SU-DHL-6 (cell line): ENCODE data around the gene CYP1B1.

ENCODE experiments used
- H2AFZ ChIP-seq: fragments of 200-600 bp; sonication (generic); 2 replicates; pipeline ENCODE4 v1.6.1; 2014; ENCODE audit warnings: low read depth, mild to moderate bottlenecking, moderate library complexity, mixed read lengths, antibody characterized with exemption, low read length; ENCODE audit not compliant: severe bottlenecking
- H3F3A ChIP-seq: fragments of 200-600 bp; shearing (Covaris generic); 2 replicates; pipeline ENCODE4 v1.6.0; 2016; ENCODE audit warnings: antibody characterized with exemption, mild to moderate bottlenecking; ENCODE audit not compliant: insufficient read depth
- H3K27ac ChIP-seq: fragments of 200-600 bp; sonication (generic); 2 replicates; pipeline ENCODE4 v1.5.1; 2016; ENCODE audit warnings: low read depth, mild to moderate bottlenecking, low read length, moderate library complexity, mixed read lengths
- H3K27me3 ChIP-seq: fragments of 200-600 bp; sonication (generic), shearing (Covaris generic); 2 replicates; pipeline ENCODE4 v1.6.0; 2014; ENCODE audit warnings: mild to moderate bottlenecking, low read length
- H3K36me3 ChIP-seq: fragments of 200-600 bp; sonication (generic); 2 replicates; pipeline ENCODE4 v1.6.1; 2014; ENCODE audit warnings: mild to moderate bottlenecking, low read length, mixed read lengths
- H3K4me2 ChIP-seq: fragments of 300-600, 200-600 bp; shearing (Covaris generic), sonication (generic); 2 replicates; pipeline ENCODE4 v1.6.0; 2014; ENCODE audit warnings: low read length, low read depth, mild to moderate bottlenecking; ENCODE audit not compliant: poor library complexity, severe bottlenecking
- H3K4me3 ChIP-seq: fragments of 200-600 bp; sonication (generic); 2 replicates; pipeline ENCODE4 v1.5.1; 2014; ENCODE audit warnings: antibody characterized with exemption, low read length, mild to moderate bottlenecking, mixed read lengths; ENCODE audit not compliant: insufficient read depth, poor library complexity, severe bottlenecking
- H3K79me2 ChIP-seq: fragments of 200-600 bp; sonication (generic); 2 replicates; pipeline ENCODE4 v1.6.1; 2014; ENCODE audit warnings: mild to moderate bottlenecking, low read length, moderate library complexity; ENCODE audit not compliant: insufficient read depth
- H3K9ac ChIP-seq: fragments of 200-600 bp; sonication (generic); 2 replicates; pipeline ENCODE4 v1.7.0; 2014; ENCODE audit warnings: mild to moderate bottlenecking, low read length
- H3K9me2 ChIP-seq: fragments of 200-600 bp; sonication (generic); replicated peaks from 2 replicates; pipeline ENCODE4 v1.6.1; 2014; ENCODE audit warnings: low read length; ENCODE audit not compliant: insufficient read depth
- H3K9me3 ChIP-seq: fragments of 200-600 bp; sonication (generic); 2 replicates; pipeline ENCODE4 v1.6.1; 2014; ENCODE audit warnings: low read length, mixed read lengths; ENCODE audit not compliant: insufficient read depth
- H4K20me1 ChIP-seq: fragments of 200-600 bp; sonication (generic); 2 replicates; pipeline ENCODE4 v1.6.1; 2014; ENCODE audit warnings: low read depth, mild to moderate bottlenecking, antibody characterized with exemption, low read length, moderate library complexity, mixed read lengths
- EZH2phosphoT487 ChIP-seq: fragments of 200-600 bp; sonication (generic), shearing (Covaris generic); conservative IDR thresholded peaks from 2 replicates; pipeline ENCODE4 v1.6.1; 2018; ENCODE audit warnings: mild to moderate bottlenecking, antibody characterized with exemption, low read length, moderate library complexity, mixed read lengths
- TF ChIP-seq, protein P1 (sequence below): fragments of 200-600 bp; sonication (generic); IDR thresholded peaks from one replicate; pipeline ENCODE4 v1.5.1; 2017; ENCODE audit warnings: antibody characterized with exemption, mild to moderate bottlenecking, low read length, moderate library complexity; ENCODE audit not compliant: insufficient read depth, poor library complexity, severe bottlenecking

Gene CYP1B1

DNA sequence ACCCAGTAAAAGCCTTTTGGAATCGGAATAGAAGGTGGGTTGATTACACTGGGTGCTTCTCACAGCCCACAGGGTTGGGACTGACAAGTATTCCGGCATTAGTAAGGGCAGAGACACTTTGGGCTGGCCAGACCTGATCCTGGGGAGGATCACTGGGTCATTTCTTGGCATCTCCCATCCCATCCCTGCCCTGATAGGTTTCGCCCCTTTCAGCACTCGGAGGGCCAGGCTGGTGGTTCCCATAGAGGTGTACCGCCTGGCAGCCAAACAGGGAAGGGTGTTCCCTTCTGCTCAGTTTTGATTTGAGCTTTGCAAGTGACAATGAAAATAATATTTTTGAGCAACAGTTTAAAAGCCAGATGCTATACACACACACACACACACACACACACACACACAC lies 37.3 kb downstream of the CYP1B1 start:
- Histone ChIP-seq H3K27ac (no peak overlapping the region), H3K9me3 (no peaks in the 10 kb centered on the region), H3K27me3 (no peaks in the 10 kb centered on the region), H4K20me1 (no peaks in the 10 kb centered on the region), H3K79me2 (no peaks in the 10 kb centered on the region), H3K4me3 (no peak overlapping the region), H3K36me3 (no peaks in the 10 kb centered on the region), H3F3A (no peaks in the 10 kb centered on the region), H3K9ac (no peak overlapping the region), H3K4me2 (no peak overlapping the region), H3K9me2 (no peaks in the 10 kb centered on the region), H2AFZ (no peak overlapping the region)
- no peak for TF ChIP-seq EZH2phosphoT487
- TF ChIP-seq, protein P1, sequence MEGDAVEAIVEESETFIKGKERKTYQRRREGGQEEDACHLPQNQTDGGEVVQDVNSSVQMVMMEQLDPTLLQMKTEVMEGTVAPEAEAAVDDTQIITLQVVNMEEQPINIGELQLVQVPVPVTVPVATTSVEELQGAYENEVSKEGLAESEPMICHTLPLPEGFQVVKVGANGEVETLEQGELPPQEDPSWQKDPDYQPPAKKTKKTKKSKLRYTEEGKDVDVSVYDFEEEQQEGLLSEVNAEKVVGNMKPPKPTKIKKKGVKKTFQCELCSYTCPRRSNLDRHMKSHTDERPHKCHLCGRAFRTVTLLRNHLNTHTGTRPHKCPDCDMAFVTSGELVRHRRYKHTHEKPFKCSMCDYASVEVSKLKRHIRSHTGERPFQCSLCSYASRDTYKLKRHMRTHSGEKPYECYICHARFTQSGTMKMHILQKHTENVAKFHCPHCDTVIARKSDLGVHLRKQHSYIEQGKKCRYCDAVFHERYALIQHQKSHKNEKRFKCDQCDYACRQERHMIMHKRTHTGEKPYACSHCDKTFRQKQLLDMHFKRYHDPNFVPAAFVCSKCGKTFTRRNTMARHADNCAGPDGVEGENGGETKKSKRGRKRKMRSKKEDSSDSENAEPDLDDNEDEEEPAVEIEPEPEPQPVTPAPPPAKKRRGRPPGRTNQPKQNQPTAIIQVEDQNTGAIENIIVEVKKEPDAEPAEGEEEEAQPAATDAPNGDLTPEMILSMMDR: no peak

DNA sequence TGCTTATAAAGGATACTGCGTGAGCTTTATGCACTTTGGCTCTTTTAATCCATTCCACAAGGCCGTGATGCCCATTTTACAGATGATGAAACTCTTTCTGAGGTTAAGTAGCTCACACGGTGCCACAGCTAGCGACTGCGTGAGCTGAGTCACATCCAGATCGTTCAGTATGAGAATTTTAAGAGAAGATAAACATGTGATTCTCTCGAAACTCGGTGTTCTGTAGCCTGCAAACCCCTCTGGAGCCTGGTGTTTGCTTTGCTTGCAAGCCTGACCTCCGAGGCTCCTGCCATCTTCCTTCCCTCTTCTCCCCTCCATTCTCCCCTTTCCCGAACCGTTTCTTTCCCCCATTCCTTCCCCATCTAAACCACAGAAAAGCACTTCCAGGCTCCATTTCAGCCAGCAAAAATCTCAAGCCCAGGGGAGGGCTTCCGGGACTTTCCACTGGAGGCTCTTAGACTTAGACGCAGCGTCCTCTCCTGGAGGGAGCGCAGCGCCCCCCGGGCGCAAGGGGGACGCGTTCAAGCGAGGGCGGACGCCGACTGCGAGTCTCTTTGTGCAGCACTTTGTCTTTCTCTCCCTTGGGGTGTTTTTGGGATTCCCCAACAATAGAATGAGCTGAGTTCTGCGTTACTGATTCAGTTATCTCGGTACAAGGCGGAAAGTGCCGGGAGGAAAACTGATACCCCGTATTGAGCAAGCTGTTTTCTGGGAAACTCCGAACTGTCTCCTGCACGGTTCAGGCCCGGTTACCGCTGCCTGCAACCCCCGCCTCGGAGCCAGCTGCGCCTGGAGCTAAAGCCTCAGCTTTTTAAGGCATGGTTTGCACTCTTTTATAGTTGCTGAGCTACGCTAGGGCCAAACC lies 38.0 kb downstream of the CYP1B1 start:
- no peak overlapping the region for H3K27ac ChIP-seq
- H3K36me3 ChIP-seq: no peaks in the 10 kb centered on the region
- H3K9me3 ChIP-seq: no peaks in the 10 kb centered on the region
- no peaks in the 10 kb centered on the region for H3K9me2 ChIP-seq
- H2AFZ ChIP-seq: no peak overlapping the region
- no peaks in the 10 kb centered on the region for H3K79me2 ChIP-seq
- H3F3A ChIP-seq: no peaks in the 10 kb centered on the region
- H3K4me2 ChIP-seq: no peak overlapping the region
- no peak for TF ChIP-seq EZH2phosphoT487
- TF ChIP-seq, protein P1: no peak
- H4K20me1 ChIP-seq: no peaks in the 10 kb centered on the region
- no peaks in the 10 kb centered on the region for H3K27me3 ChIP-seq
- H3K9ac ChIP-seq: no peak overlapping the region
- no peak overlapping the region for H3K4me3 ChIP-seq

DNA sequence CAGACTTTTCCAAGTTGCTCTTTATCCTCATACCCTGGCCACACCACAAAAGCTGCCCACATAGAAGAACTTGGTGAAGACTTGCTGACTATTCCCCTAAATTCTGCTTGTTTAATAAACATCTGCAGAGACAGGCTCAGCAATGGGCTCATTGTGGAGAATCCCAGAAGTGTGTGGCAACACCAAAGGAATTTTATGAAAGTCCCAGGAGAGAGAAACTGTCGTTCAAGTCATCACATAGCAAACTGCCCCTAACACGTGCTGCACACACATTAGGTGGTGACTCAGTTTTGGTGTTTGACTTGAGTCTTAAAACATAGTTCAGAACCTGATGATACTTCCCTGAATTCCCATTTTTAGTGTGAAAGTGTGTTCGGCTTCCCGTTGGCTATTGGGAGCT lies 38.6 kb downstream of the CYP1B1 start:
- no peaks in the 10 kb centered on the region for H3K79me2 ChIP-seq
- no peak for TF ChIP-seq EZH2phosphoT487
- TF ChIP-seq, protein P1: no peak
- no peak overlapping the region for H3K9ac ChIP-seq
- H2AFZ ChIP-seq: no peak overlapping the region
- no peak overlapping the region for H3K27ac ChIP-seq
- no peaks in the 10 kb centered on the region for H3F3A ChIP-seq
- H3K27me3 ChIP-seq: no peaks in the 10 kb centered on the region
- no peaks in the 10 kb centered on the region for H3K9me3 ChIP-seq
- H3K9me2 ChIP-seq: no peaks in the 10 kb centered on the region
- no peak overlapping the region for H3K4me3 ChIP-seq
- no peak overlapping the region for H3K4me2 ChIP-seq
- no peaks in the 10 kb centered on the region for H3K36me3 ChIP-seq
- no peaks in the 10 kb centered on the region for H4K20me1 ChIP-seq
